ENCODE data around the gene SLC10A7. TPM values are rescaled to one million over a fixed set of nuclear protein-coding genes. Genes with fewer than 3 reads are reported as not detected.

Gene SLC10A7
- total and polyA plus RNA-seq, 2 of the 13 experiments (the other 11 are each of a cell fraction or from before 2014, with no cell fraction given), result 18.5 to 18.8 TPM

GRCh38 chr4:146327859-146328650 lies 193.7 kb downstream of the SLC10A7 start:
- Histone ChIP-seq H3K4me1 (ENCODE audit: insufficient read depth, low read length) (no peaks in the 10 kb centered on the region), H3K27me3 (ENCODE audit: control insufficient read depth in 1 of 2, insufficient read depth in 2 of 2, low read length in 2 of 2) (no peaks in the 10 kb centered on the region), H2AFZ (ENCODE audit: low read length) (no peak overlapping the region), H3K27ac (ENCODE audit: extremely low read length, insufficient read depth, low read length) (no peak overlapping the region), H3K4me3 (replicated peaks in 1 of 3; ENCODE audit: insufficient read depth in 1 of 3, low read depth in 2 of 3, low read length in 3 of 3) (no peak overlapping the region), H3K9me3 (ENCODE audit: low read length) (no peaks in the 10 kb centered on the region), H3K4me2 (ENCODE audit: low read depth, low read length) (no peak overlapping the region), H3K9ac (ENCODE audit: insufficient read depth, low read depth, low read length) (no peak overlapping the region), H4K20me1 (ENCODE audit: insufficient read depth, low read length) (no peaks in the 10 kb centered on the region), H3K36me3 (replicated peaks in 1 of 2; ENCODE audit: control insufficient read depth in 1 of 2, insufficient read depth in 2 of 2, low read length in 2 of 2) (peaks cover 0 to 3% of the 10 kb centered on the region in 2 experiments; a peak in 1 of 5 replicates), H3K79me2 (ENCODE audit: insufficient read depth, low read length) (no peaks in the 10 kb centered on the region)
- no TSS peak for BruUV-seq (replicated peaks)
- WGBS (ENCODE audit: low lambda C conversion rate), result 100% methylated on average over 1 of the region's 6 CpGs
- ChIA-PET POLR2A (no interaction called here), CTCF (ENCODE audit: low intra/inter-chr PET ratio, low total read pairs) (no interaction called here)
- intact Hi-C loops (cut with micrococcal nuclease; ENCODE audit: unreplicated experiment) (no loop called here), in situ Hi-C loops (cut with HindIII; ENCODE audit: extremely low pct_ligation_motif_present, low pct_unique_long_range_greater_than_20kb) (loop anchor here (25.0 kb wide), 1 partner anchor 759 kb away; no protein-coding TSS in a partner anchor)
- FAIRE-seq (no peak), DNase-seq (ENCODE audit: low spot score) (no peak), ATAC-seq (no peak)
- TF ChIP-seq ZNF296 (CRISPR knock-in tag; conservative IDR thresholded peaks at IDR 0.05) (no peak), MTA1 (CRISPR knock-in tag; IDR thresholded peaks at IDR 0.05; ENCODE audit: borderline replicate concordance) (no peak), CEBPG (CRISPR knock-in tag; IDR thresholded peaks at IDR 0.05) (no peak), STAT5B (CRISPR knock-in tag; IDR thresholded peaks at IDR 0.05) (no peak), AHDC1 (CRISPR knock-in tag; IDR thresholded peaks at IDR 0.05; ENCODE audit: borderline replicate concordance) (no peak)
- TF ChIP-seq, protein P1, sequence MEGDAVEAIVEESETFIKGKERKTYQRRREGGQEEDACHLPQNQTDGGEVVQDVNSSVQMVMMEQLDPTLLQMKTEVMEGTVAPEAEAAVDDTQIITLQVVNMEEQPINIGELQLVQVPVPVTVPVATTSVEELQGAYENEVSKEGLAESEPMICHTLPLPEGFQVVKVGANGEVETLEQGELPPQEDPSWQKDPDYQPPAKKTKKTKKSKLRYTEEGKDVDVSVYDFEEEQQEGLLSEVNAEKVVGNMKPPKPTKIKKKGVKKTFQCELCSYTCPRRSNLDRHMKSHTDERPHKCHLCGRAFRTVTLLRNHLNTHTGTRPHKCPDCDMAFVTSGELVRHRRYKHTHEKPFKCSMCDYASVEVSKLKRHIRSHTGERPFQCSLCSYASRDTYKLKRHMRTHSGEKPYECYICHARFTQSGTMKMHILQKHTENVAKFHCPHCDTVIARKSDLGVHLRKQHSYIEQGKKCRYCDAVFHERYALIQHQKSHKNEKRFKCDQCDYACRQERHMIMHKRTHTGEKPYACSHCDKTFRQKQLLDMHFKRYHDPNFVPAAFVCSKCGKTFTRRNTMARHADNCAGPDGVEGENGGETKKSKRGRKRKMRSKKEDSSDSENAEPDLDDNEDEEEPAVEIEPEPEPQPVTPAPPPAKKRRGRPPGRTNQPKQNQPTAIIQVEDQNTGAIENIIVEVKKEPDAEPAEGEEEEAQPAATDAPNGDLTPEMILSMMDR (CRISPR knock-in tag; IDR thresholded peaks at IDR 0.05), result no peak

Data from HepG2 (cell line).